DOHH2 (cell line): ENCODE measurements around the gene NFATC3.

Source experiments
- H3F3A ChIP-seq: fragments of 200-600 bp; sonication (generic), shearing (Covaris generic); 2 replicates; pipeline ENCODE4 v1.6.0; 2016; ENCODE audit warnings: antibody characterized with exemption, mild to moderate bottlenecking; ENCODE audit not compliant: control insufficient read depth, insufficient read depth
- H3K27ac ChIP-seq: fragments of 200-600 bp; sonication (generic); 2 replicates; pipeline ENCODE4 v1.5.1; 2014; ENCODE audit warnings: low read depth, mild to moderate bottlenecking, low read length, moderate library complexity
- H3K27me3 ChIP-seq: fragments of 200-600 bp; sonication (generic); 2 replicates; pipeline ENCODE4 v1.6.1; 2014; ENCODE audit warnings: mild to moderate bottlenecking, low read length, mixed read lengths; ENCODE audit not compliant: control insufficient read depth
- H3K36me3 ChIP-seq: fragments of 200-600 bp; sonication (generic); 2 replicates; pipeline ENCODE4 v1.6.1; 2014; ENCODE audit warnings: mild to moderate bottlenecking, low read length, moderate library complexity, mixed read lengths; ENCODE audit not compliant: control insufficient read depth
- H3K4me1 ChIP-seq: fragments of 200-600 bp; sonication (generic); 2 replicates; pipeline ENCODE4 v1.6.1; 2014; ENCODE audit warnings: mild to moderate bottlenecking, low read length, mixed read lengths; ENCODE audit not compliant: control insufficient read depth
- H3K4me2 ChIP-seq: fragments of 200-600 bp; sonication (generic); 2 replicates; pipeline ENCODE4 v1.6.0; 2014; ENCODE audit warnings: mild to moderate bottlenecking, low read length, moderate library complexity
- H3K4me3 ChIP-seq: fragments of 200-600 bp; sonication (generic); 2 replicates; pipeline ENCODE4 v1.5.1; 2014; ENCODE audit warnings: mild to moderate bottlenecking, low read length, mixed read lengths
- H3K79me2 ChIP-seq: fragments of 200-600 bp; sonication (generic); 2 replicates; pipeline ENCODE4 v1.6.1; 2014; ENCODE audit warnings: mild to moderate bottlenecking, low read length, mixed read lengths; ENCODE audit not compliant: control insufficient read depth
- H3K9me2 ChIP-seq: fragments of 200-600 bp; sonication (generic); replicated peaks from 2 replicates; pipeline ENCODE4 v1.6.1; 2014; ENCODE audit warnings: mild to moderate bottlenecking, low read length, mixed read lengths; ENCODE audit not compliant: control insufficient read depth
- H3K9me3 ChIP-seq: fragments of 200-600 bp; sonication (generic); 2 replicates; pipeline ENCODE4 v1.6.1; 2014; ENCODE audit warnings: antibody characterized with exemption, low read length, mixed read lengths; ENCODE audit not compliant: control insufficient read depth, insufficient read depth
- H4K20me1 ChIP-seq: fragments of 200-600 bp; sonication (generic); 2 replicates; pipeline ENCODE4 v1.6.0; 2014; ENCODE audit warnings: low read depth, mild to moderate bottlenecking, antibody characterized with exemption, low read length, moderate library complexity; ENCODE audit not compliant: control insufficient read depth, insufficient read depth
- CTCF ChIP-seq: fragments of 200-600 bp; sonication (generic); IDR thresholded peaks from one replicate; pipeline ENCODE4 v1.5.1; 2014; ENCODE audit warnings: antibody characterized with exemption, mild to moderate bottlenecking, low read depth, low read length; ENCODE audit not compliant: poor library complexity, severe bottlenecking
- EZH2phosphoT487 ChIP-seq: fragments of 200-600 bp; sonication (generic); IDR thresholded peaks from 2 replicates; pipeline ENCODE4 v1.6.1; 2017; ENCODE audit warnings: borderline replicate concordance, mild to moderate bottlenecking, antibody characterized with exemption, low read length, moderate library complexity, mixed read lengths

The NFATC3 gene

GRCh38 chr16:68062910-68063393, 22.2 kb upstream of the NFATC3 start:
- Histone ChIP-seq H3K79me2 (no peaks in the 10 kb centered on the region), H3K9me3 (no peaks in the 10 kb centered on the region), H4K20me1 (peaks cover 6% of the 10 kb centered on the region; the same call in 1 of the 2 replicates), H3K9me2 (no peaks in the 10 kb centered on the region), H3K4me3 (no peak overlapping the region), H3K36me3 (peaks cover 33% of the 10 kb centered on the region), H3K4me1 (peaks cover 12% of the 10 kb centered on the region), H3K27ac (no peak overlapping the region), H3F3A (peaks cover 14% of the 10 kb centered on the region; the same call in 1 of the 2 replicates), H3K27me3 (no peaks in the 10 kb centered on the region), H3K4me2 (no peak overlapping the region)
- no peak for TF ChIP-seq CTCF
- no peak for TF ChIP-seq EZH2phosphoT487

DNA sequence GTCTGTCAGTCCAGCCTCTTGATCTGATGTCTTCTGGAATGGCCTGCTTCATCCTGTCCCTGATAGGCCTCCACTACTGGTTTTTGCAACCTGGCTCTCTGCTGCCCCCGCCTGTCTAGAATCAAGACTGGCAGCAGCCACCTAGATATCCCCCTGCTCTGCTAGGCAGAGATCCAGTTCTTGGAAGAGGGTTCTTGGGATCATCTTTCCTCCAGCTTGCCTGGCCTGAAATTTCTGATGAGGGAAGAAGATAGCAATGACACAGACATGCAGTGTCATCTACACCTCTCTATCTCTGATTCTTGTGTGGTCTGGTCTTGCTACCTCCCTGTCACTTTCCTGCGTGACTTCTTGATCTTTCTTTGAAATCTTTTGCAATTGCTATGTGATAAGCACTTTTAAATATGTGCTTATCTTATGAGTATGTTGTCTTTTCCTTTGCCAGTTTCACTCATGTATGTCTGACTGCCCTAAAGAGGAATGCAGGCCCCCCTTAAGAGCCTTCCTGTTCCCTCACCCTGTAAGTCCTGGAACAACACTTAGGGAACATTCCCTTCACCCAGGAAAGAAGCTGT, 20.3 kb upstream of the NFATC3 start:
- H3K27ac ChIP-seq = no peak overlapping the region
- H3K9me3 ChIP-seq = no peaks in the 10 kb centered on the region
- peaks cover 17% of the 10 kb centered on the region for H3K4me1 ChIP-seq

GRCh38 chr16:68065716-68066305, 19.4 kb upstream of the NFATC3 start:
- Histone ChIP-seq H3K27ac (no peak overlapping the region), H3K9me3 (no peaks in the 10 kb centered on the region), H3K4me2 (no peak overlapping the region), H3F3A (peaks cover 19% of the 10 kb centered on the region; the same call in 1 of the 2 replicates), H4K20me1 (peaks cover 6% of the 10 kb centered on the region; the same call in 1 of the 2 replicates), H3K4me1 (peaks cover 27% of the 10 kb centered on the region), H3K9me2 (no peaks in the 10 kb centered on the region), H3K27me3 (no peaks in the 10 kb centered on the region), H3K79me2 (no peaks in the 10 kb centered on the region), H3K36me3 (peaks cover 33% of the 10 kb centered on the region), H3K4me3 (no peak overlapping the region)
- TF ChIP-seq CTCF (no peak), EZH2phosphoT487 (no peak)

More for the DNA sequence above, 20.3 kb upstream of the NFATC3 start:
- Histone ChIP-seq H3K27me3 (no peaks in the 10 kb centered on the region), H3K79me2 (no peaks in the 10 kb centered on the region), H3K36me3 (peaks cover 34% of the 10 kb centered on the region), H3K4me3 (no peak overlapping the region), H4K20me1 (peaks cover 6% of the 10 kb centered on the region; the same call in 1 of the 2 replicates), H3K9me2 (no peaks in the 10 kb centered on the region), H3K4me2 (no peak overlapping the region), H3F3A (peaks cover 15% of the 10 kb centered on the region; the same call in 1 of the 2 replicates)
- TF ChIP-seq CTCF (peak; percentile 94), EZH2phosphoT487 (no peak)
